Fibroblast of lung (primary cell): ENCODE data around the gene PHF20. TPM values are rescaled to one million over a fixed set of nuclear protein-coding genes. Genes with fewer than 3 reads are reported as not detected.

Experiments
- DNase-seq, 2 donors: peaks; one replicate each; pipeline versions ENCODE4 v3.0.0 to v3.0.0-alpha.2; 2010; ENCODE audit warnings: low read depth in 2 of 2
- H2AFZ ChIP-seq: 2 replicates; pipeline ENCODE4 v1.5.1; 2012; ENCODE audit warnings: low read length, control low read depth, inconsistent platforms
- H3K27ac ChIP-seq: 2 replicates; pipeline ENCODE4 v1.5.1; 2011; ENCODE audit warnings: low read length, control low read depth; ENCODE audit not compliant: insufficient read depth
- H3K27me3 ChIP-seq: 2 replicates; pipeline ENCODE4 v1.5.1; 2011; ENCODE audit warnings: mild to moderate bottlenecking, low read length; ENCODE audit not compliant: control insufficient read depth, insufficient read depth
- H3K36me3 ChIP-seq: 2 replicates; pipeline ENCODE4 v1.5.1; 2011; ENCODE audit warnings: low read length; ENCODE audit not compliant: control insufficient read depth, insufficient read depth
- H3K4me1 ChIP-seq: 2 replicates; pipeline ENCODE4 v1.5.1; 2011; ENCODE audit warnings: low read length; ENCODE audit not compliant: control insufficient read depth, insufficient read depth; ENCODE audit errors: extremely low read depth
- H3K4me2 ChIP-seq: 2 replicates; pipeline ENCODE4 v1.5.1; 2011; ENCODE audit warnings: low read length, control low read depth; ENCODE audit not compliant: insufficient read depth; ENCODE audit errors: extremely low read depth
- H3K4me3 ChIP-seq, 4 experiments: fragments of 200-600 bp in 1 of 4; sonication (generic) in 1 of 4; replicated peaks in 1 of 4; 2 replicates each; pipeline ENCODE4 v1.5.1; 2011 to 2016; ENCODE audit warnings: low read length in 4 of 4, low read depth in 3 of 4, mild to moderate bottlenecking in 3 of 4, control low read depth in 2 of 4, inconsistent platforms in 1 of 4, mixed read lengths in 1 of 4; ENCODE audit not compliant: insufficient read depth in 1 of 4; ENCODE audit errors: control extremely low read depth in 1 of 4
- H3K79me2 ChIP-seq: 2 replicates; pipeline ENCODE4 v1.5.1; 2012; ENCODE audit warnings: mild to moderate bottlenecking, low read length, inconsistent platforms; ENCODE audit not compliant: control insufficient read depth, insufficient read depth
- H3K9ac ChIP-seq: 2 replicates; pipeline ENCODE4 v1.5.1; 2011; ENCODE audit warnings: mild to moderate bottlenecking, low read length, control low read depth; ENCODE audit not compliant: insufficient read depth
- H3K9me3 ChIP-seq: 2 replicates; pipeline ENCODE4 v1.5.1; 2012; ENCODE audit warnings: low read depth, low read length; ENCODE audit not compliant: control insufficient read depth, insufficient read depth
- H4K20me1 ChIP-seq: 2 replicates; pipeline ENCODE4 v1.5.1; 2011; ENCODE audit warnings: low read length; ENCODE audit not compliant: control insufficient read depth, insufficient read depth; ENCODE audit errors: extremely low read depth
- EZH2 ChIP-seq: IDR thresholded peaks from 2 replicates; pipeline ENCODE4 v1.5.1; 2012; ENCODE audit warnings: low read length, control low read depth, mild to moderate bottlenecking; ENCODE audit errors: missing control alignments
- polyA plus RNA-seq, 2 donors: library from polyadenylated mRNA; depleted of rRNA in 1 of 2; stranded (reverse) in 1 of 2; unstranded in 1 of 2; fragments of >200 nt; gene quantifications; 2 replicates each; pipeline ENCODE4 v1.2.1, GENCODE V29; 2011 to 2012; ENCODE audit warnings: missing spikeins in 1 of 2
- total RNA-seq: library from RNA; depleted of rRNA; stranded (reverse); fragments of >200 nt; gene quantifications from 2 replicates; pipeline ENCODE4 v1.2.1, GENCODE V29; 2014
- TF ChIP-seq, protein P1 (sequence below), 2 donors: IDR thresholded peaks in 1 of 2; conservative IDR thresholded peaks in 1 of 2; 1 replicate in 1 of 2; 2 replicates in 1 of 2; pipeline ENCODE4 v1.5.1; 2011 to 2012; ENCODE audit warnings: low read length in 2 of 2, control low read depth in 1 of 2, inconsistent platforms in 1 of 2, low read depth in 1 of 2, mild to moderate bottlenecking in 1 of 2

PHF20 gene
- total and polyA plus RNA-seq, 2 donors (not counting 1 experiment from before 2014, with no cell fraction given), result 31.4 to 40.1 TPM

DNA sequence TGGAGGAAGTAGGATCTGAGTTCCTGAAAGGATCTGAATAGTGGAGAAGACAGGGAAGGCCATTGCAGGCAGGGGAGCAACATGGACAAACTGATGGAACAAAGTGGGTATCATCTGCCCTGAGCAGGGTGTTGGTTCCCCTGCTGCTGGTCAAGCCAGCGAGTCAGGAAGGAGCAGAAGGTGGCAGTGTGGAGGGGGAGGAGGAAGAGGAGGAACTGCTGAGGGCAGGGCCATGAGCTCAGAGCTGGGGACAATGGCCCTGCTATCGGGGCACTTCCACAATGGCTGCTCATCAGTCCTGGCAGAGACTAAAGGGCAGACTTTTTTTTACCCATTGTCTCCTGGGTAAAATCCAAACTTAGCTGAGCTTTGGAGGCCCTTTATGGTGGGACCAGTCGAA, 210.2 kb downstream of the PHF20 start:
- TF ChIP-seq, protein P1, sequence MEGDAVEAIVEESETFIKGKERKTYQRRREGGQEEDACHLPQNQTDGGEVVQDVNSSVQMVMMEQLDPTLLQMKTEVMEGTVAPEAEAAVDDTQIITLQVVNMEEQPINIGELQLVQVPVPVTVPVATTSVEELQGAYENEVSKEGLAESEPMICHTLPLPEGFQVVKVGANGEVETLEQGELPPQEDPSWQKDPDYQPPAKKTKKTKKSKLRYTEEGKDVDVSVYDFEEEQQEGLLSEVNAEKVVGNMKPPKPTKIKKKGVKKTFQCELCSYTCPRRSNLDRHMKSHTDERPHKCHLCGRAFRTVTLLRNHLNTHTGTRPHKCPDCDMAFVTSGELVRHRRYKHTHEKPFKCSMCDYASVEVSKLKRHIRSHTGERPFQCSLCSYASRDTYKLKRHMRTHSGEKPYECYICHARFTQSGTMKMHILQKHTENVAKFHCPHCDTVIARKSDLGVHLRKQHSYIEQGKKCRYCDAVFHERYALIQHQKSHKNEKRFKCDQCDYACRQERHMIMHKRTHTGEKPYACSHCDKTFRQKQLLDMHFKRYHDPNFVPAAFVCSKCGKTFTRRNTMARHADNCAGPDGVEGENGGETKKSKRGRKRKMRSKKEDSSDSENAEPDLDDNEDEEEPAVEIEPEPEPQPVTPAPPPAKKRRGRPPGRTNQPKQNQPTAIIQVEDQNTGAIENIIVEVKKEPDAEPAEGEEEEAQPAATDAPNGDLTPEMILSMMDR (conservative IDR thresholded peaks at IDR 0.05 in 1 of 2, IDR thresholded peaks at IDR 0.05 in 1 of 2; ENCODE audit: low read depth in 1 of 2, low read length in 2 of 2), result no peak
- no peak for TF ChIP-seq EZH2
- Histone ChIP-seq H3K27ac (no peak overlapping the region), H3K9me3 (no peaks in the 10 kb centered on the region), H3K9ac (no peak overlapping the region), H4K20me1 (no peaks in the 10 kb centered on the region), H3K4me2 (no peak overlapping the region), H3K27me3 (no peaks in the 10 kb centered on the region), H2AFZ (no peak overlapping the region), H3K36me3 (no peaks in the 10 kb centered on the region), H3K4me1 (no peaks in the 10 kb centered on the region), H3K4me3 (no peak overlapping the region), H3K79me2 (no peaks in the 10 kb centered on the region)
- no peak for DNase-seq

DNA sequence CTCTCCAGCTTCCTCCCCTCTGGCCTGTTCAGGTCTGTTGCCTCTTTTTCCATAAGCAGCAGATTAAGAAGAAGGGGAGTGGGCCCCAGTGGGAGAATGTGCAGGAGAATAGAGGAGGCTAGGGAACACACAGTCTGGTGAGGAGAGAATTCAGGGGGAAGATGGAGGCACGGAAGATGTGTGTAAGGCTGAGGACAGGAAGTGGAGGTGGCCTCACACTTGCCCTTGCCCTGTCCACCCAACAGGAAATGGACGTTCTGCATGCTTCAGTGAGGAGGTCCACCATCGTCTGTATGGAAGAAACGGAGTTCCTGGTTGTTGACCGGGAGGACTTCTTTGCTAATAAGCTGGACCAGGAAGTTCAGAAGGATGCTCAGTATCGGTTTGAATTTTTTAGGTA, 212.6 kb downstream of the PHF20 start:
- Histone ChIP-seq H3K36me3 (no peaks in the 10 kb centered on the region), H3K27me3 (no peaks in the 10 kb centered on the region), H4K20me1 (no peaks in the 10 kb centered on the region), H2AFZ (no peak overlapping the region), H3K9me3 (no peaks in the 10 kb centered on the region), H3K4me1 (no peaks in the 10 kb centered on the region), H3K79me2 (no peaks in the 10 kb centered on the region), H3K27ac (no peak overlapping the region), H3K4me2 (no peak overlapping the region), H3K9ac (no peak overlapping the region), H3K4me3 (no peak overlapping the region)
- no peak for DNase-seq
- TF ChIP-seq EZH2, result no peak
- TF ChIP-seq, protein P1 (conservative IDR thresholded peaks at IDR 0.05 in 1 of 2, IDR thresholded peaks at IDR 0.05 in 1 of 2; ENCODE audit: low read depth in 1 of 2, low read length in 2 of 2), result no peak

DNA sequence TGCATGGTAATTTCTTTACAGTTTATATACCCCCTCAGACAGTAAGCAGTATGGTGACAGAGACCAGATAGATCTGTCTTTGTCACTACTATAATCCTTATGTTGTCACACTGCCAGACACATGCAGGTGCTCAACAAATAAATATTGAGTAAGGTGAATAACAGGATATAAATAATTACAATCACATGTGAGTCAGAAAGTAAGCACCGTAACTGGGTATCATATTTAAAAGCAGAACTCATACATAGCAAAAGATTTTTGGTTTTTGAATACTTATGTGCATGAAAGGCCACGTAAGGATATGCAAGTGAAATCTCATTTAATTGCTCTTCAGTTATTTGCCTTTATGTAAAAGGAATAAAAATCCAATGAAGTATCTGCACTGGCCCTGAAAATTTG, 214.0 kb downstream of the PHF20 start:
- Histone ChIP-seq H3K4me3 (no peak overlapping the region), H3K79me2 (no peaks in the 10 kb centered on the region), H3K27me3 (no peaks in the 10 kb centered on the region), H3K36me3 (no peaks in the 10 kb centered on the region), H3K4me2 (no peak overlapping the region), H3K4me1 (no peaks in the 10 kb centered on the region), H2AFZ (no peak overlapping the region), H3K27ac (no peak overlapping the region), H3K9me3 (no peaks in the 10 kb centered on the region), H3K9ac (no peak overlapping the region), H4K20me1 (no peaks in the 10 kb centered on the region)
- DNase-seq, result no peak
- no peak for TF ChIP-seq EZH2
- TF ChIP-seq, protein P1 (conservative IDR thresholded peaks at IDR 0.05 in 1 of 2, IDR thresholded peaks at IDR 0.05 in 1 of 2; ENCODE audit: low read depth in 1 of 2, low read length in 2 of 2), result no peak
